HG03280 (cell line): Measurements from ENCODE around the gene IDUA.
A peak's percentile ranks its signal among the peaks of the same experiment; 100 is the strongest.
"Not testable (repeated sequence)": the region's sequence is repeated elsewhere in the genome, so short reads cannot be mapped to it uniquely, and the experiment has no call there.

Source experiments
- ATAC-seq: cut with Tn5 transposase; IDR thresholded peaks from one replicate; pipeline ENCODE4 v1.9.1; 2021; ENCODE audit warnings: mild to moderate bottlenecking, moderate library complexity; ENCODE audit not compliant: unreplicated experiment

IDUA gene

DNA sequence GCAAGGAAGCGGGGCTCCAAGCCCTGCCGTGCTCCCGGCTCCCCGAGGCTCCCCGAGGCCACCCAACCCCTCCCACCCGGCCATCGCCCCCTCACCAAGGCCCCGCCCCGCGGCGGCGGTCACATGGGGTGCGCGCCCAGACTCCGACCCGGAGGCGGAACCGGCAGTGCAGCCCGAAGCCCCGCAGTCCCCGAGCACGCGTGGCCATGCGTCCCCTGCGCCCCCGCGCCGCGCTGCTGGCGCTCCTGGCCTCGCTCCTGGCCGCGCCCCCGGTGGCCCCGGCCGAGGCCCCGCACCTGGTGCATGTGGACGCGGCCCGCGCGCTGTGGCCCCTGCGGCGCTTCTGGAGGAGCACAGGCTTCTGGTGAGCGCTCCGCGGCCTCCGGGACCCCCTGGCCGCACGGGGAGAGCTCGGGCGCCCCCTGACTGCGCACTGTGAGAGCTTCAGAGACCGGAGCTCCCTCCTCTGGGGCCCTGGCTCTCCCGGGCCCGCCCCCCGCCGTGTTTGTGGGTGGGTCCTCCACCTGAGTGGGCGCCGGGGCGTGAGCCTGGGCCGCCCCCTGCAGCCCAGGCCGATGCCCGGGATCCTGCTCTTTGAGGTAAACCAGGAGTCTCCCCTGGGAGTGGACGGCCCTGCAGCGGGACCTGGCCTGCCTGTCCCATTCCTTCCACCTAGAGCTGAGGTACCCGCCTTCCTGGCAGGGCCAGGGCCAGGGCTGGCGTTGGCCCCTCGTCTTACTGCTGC is at the start of gene IDUA:
Gene IDUA, plus strand, starts transcription at position 166 of the 745 bp plus-strand sequence. Its CDS starts 41 bp downstream, at position 207.
- ATAC-seq = peak; percentile 73

DNA sequence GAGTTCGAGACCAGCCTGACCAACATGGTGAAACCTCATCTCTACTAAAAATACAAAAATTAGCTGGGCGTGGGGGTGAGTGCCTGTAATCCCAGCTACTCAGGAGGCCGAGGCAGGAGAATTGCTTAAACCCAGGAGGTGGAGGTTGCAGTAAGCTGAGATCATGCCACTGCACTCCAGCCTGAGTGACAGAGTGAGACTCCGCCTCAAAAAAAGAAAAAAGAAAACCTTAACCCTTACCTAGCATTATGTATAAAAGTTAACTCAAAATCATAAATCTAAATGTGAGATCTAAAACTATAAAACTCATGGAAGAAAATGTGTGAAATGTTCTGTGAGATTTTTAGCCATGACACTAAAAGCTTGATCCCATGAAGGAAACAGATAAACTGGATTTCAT is 47.3 kb upstream of the IDUA start:
- not testable (repeated sequence) for ATAC-seq

GRCh38 chr4:945274-946102 is 41.4 kb upstream of the IDUA start:
- ATAC-seq = no peak

- no peak for ATAC-seq
These were observed 40.8 kb upstream of the IDUA start for GRCh38 chr4:946103-946450.

GRCh38 chr4:946517-947471 is 40.0 kb upstream of the IDUA start:
- ATAC-seq = no peak

GRCh38 chr4:947491-947971 is 39.3 kb upstream of the IDUA start:
- no peak for ATAC-seq

- ATAC-seq = no peak
These were observed 38.5 kb upstream of the IDUA start for GRCh38 chr4:948101-948935.

- ATAC-seq = no peak
These were observed 37.9 kb upstream of the IDUA start for GRCh38 chr4:948936-949300.

GRCh38 chr4:949656-950055 is 37.2 kb upstream of the IDUA start:
- no peak for ATAC-seq

DNA sequence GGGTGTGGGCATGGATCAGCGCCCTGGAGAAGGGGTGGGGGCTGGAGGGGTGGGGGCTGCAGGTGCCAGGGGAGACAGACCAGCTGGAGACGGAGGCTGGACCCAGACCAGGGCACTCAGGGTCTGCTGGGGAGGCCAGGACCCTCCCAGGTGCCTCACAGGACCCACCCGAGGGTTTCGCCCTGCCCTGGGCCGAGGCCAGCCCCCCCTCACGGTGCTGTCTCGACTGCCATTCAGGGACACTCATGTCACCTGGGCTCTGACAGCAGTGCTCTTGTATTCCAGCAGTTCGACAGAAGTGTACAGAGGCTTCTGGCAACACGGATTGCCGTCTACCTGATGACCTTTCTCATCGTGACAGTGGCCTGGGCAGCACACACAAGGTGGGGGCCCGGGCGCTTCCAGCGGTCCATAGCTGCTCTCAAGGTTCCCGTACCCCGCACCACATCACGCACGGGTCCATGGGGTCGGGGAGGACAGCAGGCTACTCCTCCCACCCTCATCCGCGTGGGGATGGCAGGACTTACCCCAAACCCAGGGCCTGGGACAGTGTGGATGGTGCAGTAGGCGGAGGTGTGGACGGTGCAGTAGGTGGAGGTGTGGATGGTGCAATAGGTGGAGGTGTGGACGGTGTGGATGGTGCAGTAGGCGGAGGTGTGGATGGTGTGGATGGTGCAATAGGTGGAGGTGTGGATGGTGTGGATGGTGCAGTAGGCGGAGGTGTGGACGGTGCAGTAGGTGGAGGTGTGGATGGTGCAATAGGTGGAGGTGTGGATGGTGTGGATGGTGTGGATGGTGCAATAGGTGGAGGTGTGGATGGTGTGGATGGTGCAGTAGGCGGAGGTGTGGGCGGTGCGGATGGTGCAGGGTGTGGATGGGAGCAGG is 36.5 kb upstream of the IDUA start:
- no peak for ATAC-seq

GRCh38 chr4:951186-951585 is 35.7 kb upstream of the IDUA start:
- no peak for ATAC-seq

GRCh38 chr4:951594-952468 is 35.0 kb upstream of the IDUA start:
- ATAC-seq = no peak

DNA sequence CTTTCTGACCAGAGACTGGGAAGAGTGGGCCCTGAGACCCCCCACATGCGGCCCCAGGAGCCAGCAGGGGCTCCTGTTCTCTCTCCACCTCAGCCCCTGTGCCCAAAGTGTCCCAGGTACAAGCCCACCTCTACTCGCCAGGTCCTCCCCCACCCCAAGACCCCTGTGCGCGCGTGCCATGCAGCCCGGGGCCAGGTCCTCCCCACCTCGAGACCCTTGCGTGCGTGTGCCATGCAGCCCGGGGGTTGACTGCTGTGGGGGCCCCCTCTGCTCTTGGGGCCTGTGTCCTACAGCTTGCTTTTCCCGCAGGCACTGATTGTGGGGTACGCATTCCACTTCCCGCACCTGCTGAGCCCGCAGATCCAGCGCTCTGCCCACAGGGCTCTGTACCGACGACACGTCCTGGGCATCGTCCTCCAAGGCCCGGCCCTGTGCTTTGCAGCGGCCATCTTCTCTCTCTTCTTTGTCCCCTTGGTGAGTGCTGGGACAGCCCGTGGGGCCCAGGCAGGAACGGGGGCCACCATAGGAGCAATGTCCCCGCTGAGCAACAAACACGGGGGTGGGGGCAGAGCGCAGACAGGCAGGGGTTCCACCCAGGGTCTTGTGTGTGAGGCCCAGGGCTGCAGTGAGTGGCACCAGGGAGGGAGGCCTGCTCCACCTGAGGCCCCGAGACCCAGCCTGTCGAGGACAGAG is 33.8 kb upstream of the IDUA start:
- no peak for ATAC-seq

DNA sequence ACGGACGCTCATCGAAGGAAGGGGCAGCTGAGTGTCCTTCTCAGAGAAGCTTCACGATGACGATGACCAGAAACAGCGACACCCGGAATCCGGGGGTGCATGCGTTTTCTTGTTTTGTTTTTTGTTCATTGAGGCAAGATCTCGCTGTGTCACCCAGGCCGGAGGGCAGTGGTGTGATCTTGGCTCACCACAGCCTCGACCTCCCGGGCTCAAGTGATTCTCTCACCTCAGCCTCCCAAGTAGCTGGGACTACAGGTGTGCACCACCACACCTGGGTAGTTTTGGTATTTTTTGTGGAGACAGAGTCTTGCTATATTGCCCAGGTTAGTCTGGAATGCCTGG is 33.3 kb upstream of the IDUA start:
- ATAC-seq = no peak

DNA sequence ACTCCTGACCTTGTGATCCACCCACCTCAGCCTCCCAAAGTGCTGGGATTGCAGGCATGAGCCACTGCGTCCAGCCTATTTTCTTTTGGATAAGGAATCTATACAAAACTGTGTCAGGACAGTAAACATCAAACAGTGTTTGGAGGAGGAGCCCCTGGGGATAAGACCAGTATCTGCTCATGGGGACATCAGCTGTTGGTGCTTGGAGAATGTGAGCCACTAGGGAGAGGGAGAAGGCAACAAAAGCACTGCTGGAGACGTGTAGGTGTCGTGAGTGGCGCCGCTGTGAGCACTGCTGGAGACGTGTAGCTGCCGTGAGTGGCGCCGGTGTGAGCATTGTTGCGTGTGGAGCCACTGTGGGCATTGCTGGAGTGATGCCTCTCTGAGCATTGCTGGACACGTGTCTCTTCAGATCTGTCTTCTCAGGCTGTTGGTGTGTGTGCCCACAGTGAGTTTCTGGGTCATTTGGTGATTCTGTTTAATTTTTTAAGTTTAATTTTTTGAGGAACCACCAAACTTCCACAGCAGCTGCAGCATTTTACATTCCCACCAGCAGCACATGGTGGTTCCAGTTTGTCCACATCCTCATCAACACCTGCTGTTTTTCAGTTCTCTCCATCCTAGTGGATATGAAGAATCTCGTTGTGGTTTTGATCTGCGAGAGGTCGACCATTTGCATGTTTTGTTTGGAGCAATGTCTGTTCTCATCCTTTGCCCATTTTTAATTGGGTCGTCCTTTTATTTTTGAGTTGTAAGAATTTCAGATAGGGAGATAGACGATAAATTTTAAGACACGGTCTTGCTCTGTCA is 32.4 kb upstream of the IDUA start:
- no peak for ATAC-seq

- ATAC-seq = no peak
These were observed 31.5 kb upstream of the IDUA start for GRCh38 chr4:955161-955921.
